ENCODE measurements around the gene SUPT4H1.

SUPT4H1 gene

DNA sequence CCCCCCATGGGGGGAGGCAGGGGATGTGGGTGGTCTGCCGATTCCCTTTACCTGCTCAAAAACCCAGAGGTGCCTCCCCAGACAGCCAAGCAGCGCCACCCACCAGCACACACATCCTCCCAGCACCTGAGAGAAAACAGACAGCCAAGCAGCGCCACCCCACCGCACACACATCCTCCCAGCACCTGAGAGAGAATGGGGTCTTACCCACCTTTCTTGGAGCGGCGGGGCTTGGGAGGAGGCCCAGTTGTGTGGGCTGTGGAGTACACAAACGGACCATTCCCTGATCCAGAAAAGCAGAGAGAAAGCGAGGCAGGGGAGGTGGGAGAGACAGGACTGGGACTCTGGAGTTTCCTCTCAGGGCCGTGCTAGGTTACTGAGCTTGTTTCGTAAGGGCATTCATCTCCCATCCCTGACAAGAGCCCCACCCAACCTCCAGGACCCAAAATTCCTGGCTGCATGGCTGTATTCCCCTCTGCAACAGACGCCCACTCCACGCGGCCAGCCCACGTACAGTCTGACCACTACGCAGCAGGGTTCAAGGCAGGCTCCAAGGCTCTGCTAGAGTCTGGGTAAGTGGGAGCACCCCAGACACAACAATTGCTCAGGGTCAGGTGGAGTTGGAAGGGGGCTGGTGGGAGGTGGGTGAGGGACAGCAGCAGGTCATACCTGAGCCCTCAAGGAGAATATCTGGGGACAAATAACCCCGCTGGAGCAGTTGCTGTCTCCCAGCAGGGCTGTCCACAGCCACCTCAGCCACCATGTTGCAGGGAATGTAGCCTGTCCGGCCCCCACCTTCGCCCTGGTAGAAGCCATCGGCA is 45.7 kb downstream of the SUPT4H1 start:
- H3K9me3 ChIP-seq (ENCODE audit: control insufficient read depth in 1 of 2, low read length in 2 of 2): no peaks in the 10 kb centered on the region
- H3K4me3 ChIP-seq (ENCODE audit: low read depth in 1 of 2, low read length in 2 of 2): no peak overlapping the region
- H3K4me1 ChIP-seq (ENCODE audit: control insufficient read depth in 1 of 2, insufficient read depth in 2 of 2, low read length in 2 of 2): no peaks in the 10 kb centered on the region
- no peaks in the 10 kb centered on the region for H3K36me3 ChIP-seq (ENCODE audit: control insufficient read depth in 1 of 2, insufficient read depth in 2 of 2, low read length in 2 of 2)
- no peak overlapping the region for H3K27ac ChIP-seq (ENCODE audit: low read depth, low read length)
- no peaks in the 10 kb centered on the region for H3K27me3 ChIP-seq (ENCODE audit: control insufficient read depth in 1 of 2, insufficient read depth in 2 of 2, low read length in 2 of 2)
- H3K9ac ChIP-seq (ENCODE audit: low read depth in 1 of 2, low read length in 2 of 2): no peak overlapping the region

GRCh38 chr17:58305626-58306025 is 46.4 kb downstream of the SUPT4H1 start:
- no peaks in the 10 kb centered on the region for H3K36me3 ChIP-seq (ENCODE audit: control insufficient read depth in 1 of 2, insufficient read depth in 2 of 2, low read length in 2 of 2)
- no peak overlapping the region for H3K9ac ChIP-seq (ENCODE audit: low read depth in 1 of 2, low read length in 2 of 2)
- no peaks in the 10 kb centered on the region for H3K27me3 ChIP-seq (ENCODE audit: control insufficient read depth in 1 of 2, insufficient read depth in 2 of 2, low read length in 2 of 2)
- no peaks in the 10 kb centered on the region for H3K9me3 ChIP-seq (ENCODE audit: control insufficient read depth in 1 of 2, low read length in 2 of 2)
- no peak overlapping the region for H3K27ac ChIP-seq (ENCODE audit: low read depth, low read length)
- H3K4me3 ChIP-seq (ENCODE audit: low read depth in 1 of 2, low read length in 2 of 2): no peak overlapping the region
- H3K4me1 ChIP-seq (ENCODE audit: control insufficient read depth in 1 of 2, insufficient read depth in 2 of 2, low read length in 2 of 2): no peaks in the 10 kb centered on the region

DNA sequence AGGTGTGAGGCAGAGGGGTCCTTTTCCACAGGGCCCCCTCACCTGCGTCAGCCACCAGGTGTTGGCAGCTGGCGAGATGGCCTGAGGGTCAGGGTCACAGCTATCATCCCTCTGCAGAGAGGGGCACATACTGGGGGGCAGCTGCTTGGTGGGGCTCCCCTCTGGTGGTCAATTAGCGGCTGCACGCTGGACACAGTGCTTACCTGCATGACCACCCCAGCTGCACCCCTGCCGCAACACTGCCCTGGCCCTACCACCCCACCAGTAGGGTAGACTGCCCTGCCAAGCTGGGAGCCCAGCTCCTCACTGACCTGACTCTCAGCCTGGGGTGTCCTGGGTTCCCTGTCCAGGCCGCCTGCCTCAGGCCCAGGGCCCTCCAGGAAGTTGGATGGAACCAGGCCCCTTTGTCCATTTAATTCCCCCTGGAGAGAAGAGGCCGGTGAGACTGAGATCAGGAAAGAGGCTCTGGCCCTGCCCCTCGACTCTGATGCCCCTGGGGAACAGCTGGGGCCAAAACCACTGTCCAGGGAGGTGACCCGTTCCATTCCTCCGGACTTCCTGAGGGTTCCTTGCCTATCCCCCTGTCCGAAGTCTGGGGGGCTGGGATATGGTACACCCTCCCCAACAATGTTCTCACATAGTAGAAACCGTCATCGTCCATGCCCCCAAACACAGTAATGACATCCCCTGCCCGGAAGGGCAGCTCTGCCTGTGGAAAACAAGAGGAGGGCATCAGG is 47.1 kb downstream of the SUPT4H1 start:
- H3K27ac ChIP-seq (ENCODE audit: low read depth, low read length): no peak overlapping the region
- H3K27me3 ChIP-seq (ENCODE audit: control insufficient read depth in 1 of 2, insufficient read depth in 2 of 2, low read length in 2 of 2): no peaks in the 10 kb centered on the region
- no peaks in the 10 kb centered on the region for H3K9me3 ChIP-seq (ENCODE audit: control insufficient read depth in 1 of 2, low read length in 2 of 2)
- no peak overlapping the region for H3K4me3 ChIP-seq (ENCODE audit: low read depth in 1 of 2, low read length in 2 of 2)
- no peaks in the 10 kb centered on the region for H3K36me3 ChIP-seq (ENCODE audit: control insufficient read depth in 1 of 2, insufficient read depth in 2 of 2, low read length in 2 of 2)
- no peaks in the 10 kb centered on the region for H3K4me1 ChIP-seq (ENCODE audit: control insufficient read depth in 1 of 2, insufficient read depth in 2 of 2, low read length in 2 of 2)
- no peak overlapping the region for H3K9ac ChIP-seq (ENCODE audit: low read depth in 1 of 2, low read length in 2 of 2)

DNA sequence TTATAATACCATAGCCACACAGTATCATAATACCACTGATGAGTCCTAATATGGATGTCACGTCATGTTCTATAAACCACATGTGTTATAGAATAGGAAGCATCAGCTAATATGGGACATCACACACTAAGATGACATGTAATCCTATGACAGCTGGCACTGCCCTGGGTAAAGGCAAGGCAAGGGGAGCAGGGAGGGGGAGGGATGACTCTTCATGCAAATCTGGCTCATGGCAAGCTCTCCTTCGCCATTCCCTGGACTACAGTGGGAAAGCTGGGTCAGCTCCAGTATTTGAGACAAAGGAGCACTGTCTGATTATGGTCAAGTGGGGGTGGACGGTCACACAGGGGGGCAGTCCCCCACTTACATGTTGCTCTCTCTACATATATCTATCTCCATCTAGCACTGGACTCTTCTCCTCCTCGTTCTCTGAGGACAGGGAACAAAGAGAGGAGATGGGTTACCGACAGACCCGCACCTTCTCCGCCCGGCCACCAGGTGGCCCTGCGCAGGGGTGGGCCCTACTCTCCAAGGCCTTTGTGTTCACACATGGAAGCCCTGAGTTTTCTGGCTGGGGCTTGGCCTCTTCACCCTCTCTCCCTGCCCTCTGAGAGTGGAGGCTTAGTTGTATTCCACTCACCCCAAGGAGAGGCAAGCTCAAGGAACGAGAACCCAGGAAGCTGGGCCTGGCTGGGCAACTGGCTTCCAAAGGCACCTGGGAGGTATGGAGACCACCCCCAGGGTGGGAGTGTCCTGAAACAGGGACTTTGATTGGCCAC is 47.8 kb downstream of the SUPT4H1 start:
- no peaks in the 10 kb centered on the region for H3K4me1 ChIP-seq (ENCODE audit: control insufficient read depth in 1 of 2, insufficient read depth in 2 of 2, low read length in 2 of 2)
- no peaks in the 10 kb centered on the region for H3K9me3 ChIP-seq (ENCODE audit: control insufficient read depth in 1 of 2, low read length in 2 of 2)
- no peaks in the 10 kb centered on the region for H3K27me3 ChIP-seq (ENCODE audit: control insufficient read depth in 1 of 2, insufficient read depth in 2 of 2, low read length in 2 of 2)
- no peak overlapping the region for H3K4me3 ChIP-seq (ENCODE audit: low read depth in 1 of 2, low read length in 2 of 2)
- no peak overlapping the region for H3K27ac ChIP-seq (ENCODE audit: low read depth, low read length)
- no peak overlapping the region for H3K9ac ChIP-seq (ENCODE audit: low read depth in 1 of 2, low read length in 2 of 2)
- no peaks in the 10 kb centered on the region for H3K36me3 ChIP-seq (ENCODE audit: control insufficient read depth in 1 of 2, insufficient read depth in 2 of 2, low read length in 2 of 2)

DNA sequence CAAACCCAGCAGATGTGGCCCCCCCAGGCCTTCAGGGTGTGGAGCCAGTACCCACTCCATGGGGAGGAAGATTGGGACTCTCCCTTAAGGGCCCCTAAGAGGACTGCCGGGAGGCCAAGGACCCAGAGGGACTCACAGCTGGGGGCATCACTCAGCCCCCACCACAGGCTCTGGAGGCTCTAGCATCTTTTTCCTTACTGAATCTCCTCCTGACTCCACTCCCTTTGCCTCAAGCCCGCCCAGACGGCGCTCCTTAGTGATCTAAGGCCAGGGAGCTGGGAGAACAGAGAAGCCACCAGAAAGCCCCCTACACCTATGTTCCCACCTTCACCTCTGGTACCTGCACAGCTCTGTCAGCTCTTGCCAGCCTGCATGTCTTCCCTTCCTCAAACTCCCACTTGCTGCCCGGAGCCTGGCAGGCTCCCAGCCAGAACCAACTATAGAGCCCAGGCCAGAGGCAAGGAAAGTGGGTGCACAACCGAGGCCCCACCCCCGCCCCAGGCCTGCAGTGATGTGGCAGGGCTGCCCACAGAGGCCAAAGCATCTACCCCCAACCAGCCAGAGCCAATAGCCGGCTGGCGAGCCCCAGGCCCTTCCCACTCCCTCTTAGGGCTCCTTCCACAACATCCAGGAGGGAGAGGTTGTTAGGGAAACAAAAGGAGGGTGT is 48.9 kb downstream of the SUPT4H1 start:
- Histone ChIP-seq H3K4me3 (ENCODE audit: low read depth in 1 of 2, low read length in 2 of 2) (no peak overlapping the region), H3K9ac (ENCODE audit: low read depth in 1 of 2, low read length in 2 of 2) (no peak overlapping the region), H3K27me3 (ENCODE audit: control insufficient read depth in 1 of 2, insufficient read depth in 2 of 2, low read length in 2 of 2) (no peaks in the 10 kb centered on the region), H3K4me1 (ENCODE audit: control insufficient read depth in 1 of 2, insufficient read depth in 2 of 2, low read length in 2 of 2) (no peaks in the 10 kb centered on the region), H3K27ac (ENCODE audit: low read depth, low read length) (no peak overlapping the region), H3K36me3 (ENCODE audit: control insufficient read depth in 1 of 2, insufficient read depth in 2 of 2, low read length in 2 of 2) (no peaks in the 10 kb centered on the region), H3K9me3 (ENCODE audit: control insufficient read depth in 1 of 2, low read length in 2 of 2) (peaks cover 0 to 2% of the 10 kb centered on the region in 2 donors)

DNA sequence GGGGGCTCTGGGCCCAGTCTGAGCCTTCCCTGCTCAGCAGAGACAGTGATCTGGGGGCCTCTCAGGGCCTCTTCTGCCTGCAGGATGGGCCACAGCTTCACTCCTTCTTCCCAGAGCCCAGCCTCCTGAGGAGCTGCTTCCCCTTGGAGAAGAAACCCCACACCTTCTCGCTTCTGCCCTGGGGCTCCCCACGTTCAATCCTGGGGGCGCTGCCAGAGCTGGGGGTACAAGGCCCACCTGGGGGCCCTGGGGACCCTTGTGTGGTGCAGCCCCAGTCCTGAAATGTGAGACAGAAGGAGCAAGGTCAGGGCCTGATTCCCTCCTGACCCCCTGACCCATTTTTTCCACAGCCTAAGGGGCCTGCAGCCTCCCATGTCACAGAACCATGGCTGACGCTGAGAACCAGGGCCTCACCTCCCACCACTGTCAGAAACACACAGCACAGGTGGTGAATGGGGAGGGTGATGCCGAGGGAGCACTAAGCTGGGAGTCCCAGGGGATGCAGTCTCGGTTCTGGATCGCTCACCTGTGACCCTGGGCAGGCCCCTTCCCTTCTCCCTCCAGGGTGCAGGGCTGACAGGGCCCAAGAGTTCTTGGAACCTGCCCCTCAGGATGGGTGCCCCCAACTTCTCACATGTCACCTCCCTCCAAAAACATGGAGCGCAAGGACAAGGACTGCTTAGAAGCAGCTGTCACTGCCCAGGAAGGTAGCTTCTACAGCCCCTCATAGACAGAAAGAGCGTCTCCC is 49.7 kb downstream of the SUPT4H1 start:
- Histone ChIP-seq H3K27ac (ENCODE audit: low read depth, low read length) (no peak overlapping the region), H3K4me1 (ENCODE audit: control insufficient read depth in 1 of 2, insufficient read depth in 2 of 2, low read length in 2 of 2) (no peaks in the 10 kb centered on the region), H3K4me3 (ENCODE audit: low read depth in 1 of 2, low read length in 2 of 2) (no peak overlapping the region), H3K27me3 (ENCODE audit: control insufficient read depth in 1 of 2, insufficient read depth in 2 of 2, low read length in 2 of 2) (no peaks in the 10 kb centered on the region), H3K36me3 (ENCODE audit: control insufficient read depth in 1 of 2, insufficient read depth in 2 of 2, low read length in 2 of 2) (no peaks in the 10 kb centered on the region), H3K9me3 (ENCODE audit: control insufficient read depth in 1 of 2, low read length in 2 of 2) (peaks cover 0 to 2% of the 10 kb centered on the region in 2 donors), H3K9ac (ENCODE audit: low read depth in 1 of 2, low read length in 2 of 2) (no peak overlapping the region)

DNA sequence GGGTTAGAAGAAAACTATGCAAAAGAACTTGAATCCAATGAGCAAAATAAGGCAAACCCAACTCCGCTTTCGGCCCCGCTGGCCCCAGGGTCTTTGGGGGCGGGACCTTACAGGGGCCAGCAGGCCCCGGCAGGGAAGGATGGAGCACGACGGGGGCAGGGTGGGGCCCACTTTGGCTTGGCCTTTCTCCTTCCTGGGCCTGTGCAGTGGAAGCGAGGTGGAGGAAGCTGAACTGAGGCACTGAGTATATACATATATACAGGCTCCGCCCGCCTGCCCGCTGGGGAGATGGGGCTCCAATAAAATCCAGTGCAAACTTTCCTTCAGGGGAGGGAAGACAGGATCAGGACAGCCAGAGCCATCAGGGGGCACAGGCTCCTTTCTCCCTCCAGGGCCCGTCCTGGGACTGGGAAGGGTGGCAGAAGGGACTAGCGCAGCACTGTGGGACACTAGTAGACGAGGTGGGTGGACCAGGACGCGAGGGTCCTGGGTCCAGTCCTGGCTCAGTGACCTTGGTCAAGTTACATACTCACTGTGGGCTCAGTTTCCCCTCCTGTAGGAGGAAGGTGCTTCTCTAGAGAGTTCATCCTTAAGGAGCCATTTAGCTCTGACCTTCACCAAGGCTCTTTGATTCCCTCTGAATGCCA is 50.4 kb downstream of the SUPT4H1 start:
- no peaks in the 10 kb centered on the region for H3K36me3 ChIP-seq (ENCODE audit: control insufficient read depth in 1 of 2, insufficient read depth in 2 of 2, low read length in 2 of 2)
- no peaks in the 10 kb centered on the region for H3K27me3 ChIP-seq (ENCODE audit: control insufficient read depth in 1 of 2, insufficient read depth in 2 of 2, low read length in 2 of 2)
- H3K4me3 ChIP-seq (ENCODE audit: low read depth in 1 of 2, low read length in 2 of 2): no peak overlapping the region
- H3K27ac ChIP-seq (ENCODE audit: low read depth, low read length): no peak overlapping the region
- H3K4me1 ChIP-seq (ENCODE audit: control insufficient read depth in 1 of 2, insufficient read depth in 2 of 2, low read length in 2 of 2): no peaks in the 10 kb centered on the region
- peaks cover 0 to 2% of the 10 kb centered on the region in 2 donors for H3K9me3 ChIP-seq (ENCODE audit: control insufficient read depth in 1 of 2, low read length in 2 of 2)
- no peak overlapping the region for H3K9ac ChIP-seq (ENCODE audit: low read depth in 1 of 2, low read length in 2 of 2)

GRCh38 chr17:58300336-58300735 is 51.7 kb downstream of the SUPT4H1 start:
- H3K4me1 ChIP-seq (ENCODE audit: control insufficient read depth in 1 of 2, insufficient read depth in 2 of 2, low read length in 2 of 2): no peaks in the 10 kb centered on the region
- no peak overlapping the region for H3K4me3 ChIP-seq (ENCODE audit: low read depth in 1 of 2, low read length in 2 of 2)
- no peaks in the 10 kb centered on the region for H3K36me3 ChIP-seq (ENCODE audit: control insufficient read depth in 1 of 2, insufficient read depth in 2 of 2, low read length in 2 of 2)
- peaks cover 0 to 2% of the 10 kb centered on the region in 2 donors for H3K9me3 ChIP-seq (ENCODE audit: control insufficient read depth in 1 of 2, low read length in 2 of 2)
- no peaks in the 10 kb centered on the region for H3K27me3 ChIP-seq (ENCODE audit: control insufficient read depth in 1 of 2, insufficient read depth in 2 of 2, low read length in 2 of 2)
- no peak overlapping the region for H3K9ac ChIP-seq (ENCODE audit: low read depth in 1 of 2, low read length in 2 of 2)
- no peak overlapping the region for H3K27ac ChIP-seq (ENCODE audit: low read depth, low read length)
